SU-DHL-6 (cell line): ENCODE measurements around the gene NATD1.
A peak's percentile ranks its signal among the peaks of the same experiment; 100 is the strongest.

Source experiments
- H2AFZ ChIP-seq: fragments of 200-600 bp; sonication (generic); 2 replicates; pipeline ENCODE4 v1.6.1; 2014; ENCODE audit warnings: low read depth, mild to moderate bottlenecking, moderate library complexity, mixed read lengths, antibody characterized with exemption, low read length; ENCODE audit not compliant: severe bottlenecking
- H3F3A ChIP-seq: fragments of 200-600 bp; shearing (Covaris generic); 2 replicates; pipeline ENCODE4 v1.6.0; 2016; ENCODE audit warnings: antibody characterized with exemption, mild to moderate bottlenecking; ENCODE audit not compliant: insufficient read depth
- H3K27ac ChIP-seq: fragments of 200-600 bp; sonication (generic); 2 replicates; pipeline ENCODE4 v1.5.1; 2016; ENCODE audit warnings: low read depth, mild to moderate bottlenecking, low read length, moderate library complexity, mixed read lengths
- H3K27me3 ChIP-seq: fragments of 200-600 bp; sonication (generic), shearing (Covaris generic); 2 replicates; pipeline ENCODE4 v1.6.0; 2014; ENCODE audit warnings: mild to moderate bottlenecking, low read length
- H3K36me3 ChIP-seq: fragments of 200-600 bp; sonication (generic); 2 replicates; pipeline ENCODE4 v1.6.1; 2014; ENCODE audit warnings: mild to moderate bottlenecking, low read length, mixed read lengths
- H3K4me2 ChIP-seq: fragments of 300-600, 200-600 bp; shearing (Covaris generic), sonication (generic); 2 replicates; pipeline ENCODE4 v1.6.0; 2014; ENCODE audit warnings: low read length, low read depth, mild to moderate bottlenecking; ENCODE audit not compliant: poor library complexity, severe bottlenecking
- H3K4me3 ChIP-seq: fragments of 200-600 bp; sonication (generic); 2 replicates; pipeline ENCODE4 v1.5.1; 2014; ENCODE audit warnings: antibody characterized with exemption, low read length, mild to moderate bottlenecking, mixed read lengths; ENCODE audit not compliant: insufficient read depth, poor library complexity, severe bottlenecking
- H3K79me2 ChIP-seq: fragments of 200-600 bp; sonication (generic); 2 replicates; pipeline ENCODE4 v1.6.1; 2014; ENCODE audit warnings: mild to moderate bottlenecking, low read length, moderate library complexity; ENCODE audit not compliant: insufficient read depth
- H3K9ac ChIP-seq: fragments of 200-600 bp; sonication (generic); 2 replicates; pipeline ENCODE4 v1.7.0; 2014; ENCODE audit warnings: mild to moderate bottlenecking, low read length
- H3K9me2 ChIP-seq: fragments of 200-600 bp; sonication (generic); replicated peaks from 2 replicates; pipeline ENCODE4 v1.6.1; 2014; ENCODE audit warnings: low read length; ENCODE audit not compliant: insufficient read depth
- H3K9me3 ChIP-seq: fragments of 200-600 bp; sonication (generic); 2 replicates; pipeline ENCODE4 v1.6.1; 2014; ENCODE audit warnings: low read length, mixed read lengths; ENCODE audit not compliant: insufficient read depth
- H4K20me1 ChIP-seq: fragments of 200-600 bp; sonication (generic); 2 replicates; pipeline ENCODE4 v1.6.1; 2014; ENCODE audit warnings: low read depth, mild to moderate bottlenecking, antibody characterized with exemption, low read length, moderate library complexity, mixed read lengths
- CTCF ChIP-seq: fragments of 200-600 bp; sonication (generic); IDR thresholded peaks from one replicate; pipeline ENCODE4 v1.5.1; 2017; ENCODE audit warnings: antibody characterized with exemption, mild to moderate bottlenecking, low read length, moderate library complexity; ENCODE audit not compliant: insufficient read depth, poor library complexity, severe bottlenecking
- EZH2phosphoT487 ChIP-seq: fragments of 200-600 bp; sonication (generic), shearing (Covaris generic); conservative IDR thresholded peaks from 2 replicates; pipeline ENCODE4 v1.6.1; 2018; ENCODE audit warnings: mild to moderate bottlenecking, antibody characterized with exemption, low read length, moderate library complexity, mixed read lengths

NATD1 gene

DNA sequence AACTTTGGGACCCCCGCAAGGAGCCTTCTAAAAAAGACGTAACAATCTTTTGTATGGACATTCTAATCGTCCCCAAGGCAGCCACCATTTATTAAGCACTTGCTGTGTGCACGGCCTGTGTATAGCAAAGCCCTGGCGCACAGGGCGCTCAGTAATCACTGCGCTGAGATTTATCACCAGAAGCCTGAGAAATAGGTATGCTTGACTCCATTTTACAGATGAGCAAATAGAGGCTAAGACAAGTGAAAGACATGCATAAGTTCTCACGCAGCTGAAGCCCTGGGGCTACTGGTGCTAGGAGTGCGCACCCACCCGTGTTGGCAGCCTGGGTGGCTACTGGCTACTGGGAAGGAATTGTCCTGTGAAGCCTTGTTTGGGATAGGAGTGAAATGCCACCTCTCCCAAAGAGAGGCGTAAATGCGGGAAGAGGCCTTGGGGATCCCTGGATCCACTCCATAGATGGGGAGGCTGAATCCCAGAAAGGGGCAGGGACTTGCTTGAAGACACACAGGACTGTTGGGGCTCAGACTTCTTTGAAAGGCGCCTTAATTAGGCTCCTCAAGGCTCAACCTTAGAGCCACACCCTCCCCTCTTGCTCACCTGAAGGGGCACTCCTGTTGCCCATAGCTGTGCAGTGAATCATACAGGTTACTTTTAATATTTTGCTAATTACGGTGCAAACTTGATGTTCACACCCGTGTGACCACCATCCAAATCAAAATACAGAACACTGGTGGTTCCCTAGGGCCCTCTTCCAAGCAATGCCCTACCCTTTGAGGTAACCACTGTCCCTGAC lies 634 bp upstream of the NATD1 start:
- Histone ChIP-seq H2AFZ (peak overlapping the region; percentile 70), H3K4me3 (peak overlapping the region; percentile 49), H3K9ac (peak overlapping the region; percentile 32), H3K9me3 (no peaks in the 10 kb centered on the region), H4K20me1 (no peaks in the 10 kb centered on the region), H3K79me2 (no peaks in the 10 kb centered on the region), H3K27ac (no peak overlapping the region), H3K27me3 (no peaks in the 10 kb centered on the region), H3K9me2 (no peaks in the 10 kb centered on the region), H3K36me3 (no peaks in the 10 kb centered on the region), H3K4me2 (peak overlapping the region; percentile 71), H3F3A (no peaks in the 10 kb centered on the region)
- TF ChIP-seq EZH2phosphoT487: no peak

DNA sequence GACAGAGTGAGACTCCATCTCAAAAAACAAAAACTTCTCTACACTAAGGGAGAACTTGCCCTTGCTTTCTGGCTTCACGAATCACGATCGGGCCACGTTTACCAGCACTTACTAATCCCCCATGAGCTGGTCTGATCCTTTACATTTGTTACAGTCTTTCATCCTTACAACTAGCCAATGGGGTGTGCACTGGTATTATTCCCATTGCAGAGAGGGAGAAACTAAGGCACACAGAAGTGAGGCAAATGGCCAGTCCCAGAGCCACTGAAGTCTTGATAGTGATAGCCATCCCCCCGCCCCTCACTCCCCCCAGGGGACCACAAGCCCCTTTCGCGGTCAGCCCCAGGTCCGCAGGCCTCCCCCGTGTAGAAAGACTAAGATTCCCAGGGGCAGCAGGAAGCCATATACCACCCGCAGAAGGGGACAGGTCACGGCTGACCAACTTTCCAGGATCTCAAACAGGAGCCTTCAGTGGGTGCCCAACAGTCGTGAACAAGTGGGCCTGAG lies 868 bp downstream of the NATD1 start:
- Histone ChIP-seq H3K79me2 (no peaks in the 10 kb centered on the region), H2AFZ (no peak overlapping the region), H3K9me2 (no peaks in the 10 kb centered on the region), H3F3A (no peaks in the 10 kb centered on the region), H4K20me1 (no peaks in the 10 kb centered on the region), H3K4me2 (peak overlapping the region; percentile 71), H3K27me3 (no peaks in the 10 kb centered on the region), H3K9ac (no peak overlapping the region), H3K36me3 (no peaks in the 10 kb centered on the region), H3K4me3 (peak overlapping the region; percentile 34), H3K27ac (no peak overlapping the region), H3K9me3 (no peaks in the 10 kb centered on the region)
- no peak for TF ChIP-seq EZH2phosphoT487
- TF ChIP-seq CTCF: no peak

DNA sequence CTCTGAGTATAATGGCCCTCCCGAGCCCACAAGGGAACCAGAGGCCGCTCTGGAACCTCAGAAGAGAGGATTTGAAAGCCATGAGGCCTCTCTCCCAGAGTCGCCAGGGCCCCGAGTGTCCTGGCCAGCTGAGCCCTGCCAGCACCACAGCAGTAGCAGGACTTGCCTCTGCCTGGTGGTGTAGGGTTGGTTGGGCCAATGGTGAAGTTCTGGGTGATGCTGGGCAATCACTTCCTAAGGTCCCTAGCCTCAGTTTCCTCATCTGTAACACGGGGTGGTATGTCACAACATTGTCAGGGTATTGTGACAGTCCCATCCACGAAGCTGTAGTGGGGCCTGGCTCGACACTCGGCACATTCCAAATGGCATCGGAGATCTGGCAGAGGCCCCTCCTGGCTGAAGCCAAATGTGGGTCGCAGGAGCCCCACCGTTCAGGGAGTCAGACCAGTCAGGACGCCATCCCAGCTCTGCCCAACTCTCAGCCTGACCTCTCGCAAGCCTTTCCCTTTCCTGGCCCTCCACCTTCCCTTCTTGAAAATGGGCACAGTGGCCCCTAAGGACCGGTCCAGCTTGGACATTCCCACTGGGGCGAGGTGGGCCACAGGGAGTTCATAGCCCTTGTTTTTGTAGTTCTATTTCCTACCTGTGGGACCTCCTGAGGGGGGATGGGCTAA lies 1.7 kb downstream of the NATD1 start:
- Histone ChIP-seq H3K27ac (no peak overlapping the region), H3K9me3 (no peaks in the 10 kb centered on the region), H3F3A (no peaks in the 10 kb centered on the region), H3K4me3 (no peak overlapping the region), H3K4me2 (no peak overlapping the region), H3K79me2 (no peaks in the 10 kb centered on the region), H2AFZ (no peak overlapping the region), H4K20me1 (no peaks in the 10 kb centered on the region), H3K9me2 (no peaks in the 10 kb centered on the region), H3K9ac (no peak overlapping the region), H3K27me3 (no peaks in the 10 kb centered on the region), H3K36me3 (no peaks in the 10 kb centered on the region)
- TF ChIP-seq CTCF (no peak), EZH2phosphoT487 (no peak)

GRCh38 chr17:21250854-21251253 lies 2.4 kb downstream of the NATD1 start:
- Histone ChIP-seq H3K9ac (no peak overlapping the region), H3K27me3 (no peaks in the 10 kb centered on the region), H3K4me2 (no peak overlapping the region), H3K4me3 (no peak overlapping the region), H3K27ac (no peak overlapping the region), H3K36me3 (no peaks in the 10 kb centered on the region), H4K20me1 (no peaks in the 10 kb centered on the region), H2AFZ (no peak overlapping the region), H3F3A (no peaks in the 10 kb centered on the region), H3K9me2 (no peaks in the 10 kb centered on the region), H3K79me2 (no peaks in the 10 kb centered on the region), H3K9me3 (no peaks in the 10 kb centered on the region)
- no peak for TF ChIP-seq CTCF
- TF ChIP-seq EZH2phosphoT487: no peak
